HuH-7.5 (cell line): ENCODE measurements around the gene CSAD.
"Not testable (repeated sequence)": the region's sequence is repeated elsewhere in the genome, so short reads cannot be mapped to it uniquely, and the experiment has no call there.

Experiments
- DNase-seq: peaks from one replicate; pipeline ENCODE4 v3.0.0; 2011; ENCODE audit warnings: low spot score

CSAD gene

DNA sequence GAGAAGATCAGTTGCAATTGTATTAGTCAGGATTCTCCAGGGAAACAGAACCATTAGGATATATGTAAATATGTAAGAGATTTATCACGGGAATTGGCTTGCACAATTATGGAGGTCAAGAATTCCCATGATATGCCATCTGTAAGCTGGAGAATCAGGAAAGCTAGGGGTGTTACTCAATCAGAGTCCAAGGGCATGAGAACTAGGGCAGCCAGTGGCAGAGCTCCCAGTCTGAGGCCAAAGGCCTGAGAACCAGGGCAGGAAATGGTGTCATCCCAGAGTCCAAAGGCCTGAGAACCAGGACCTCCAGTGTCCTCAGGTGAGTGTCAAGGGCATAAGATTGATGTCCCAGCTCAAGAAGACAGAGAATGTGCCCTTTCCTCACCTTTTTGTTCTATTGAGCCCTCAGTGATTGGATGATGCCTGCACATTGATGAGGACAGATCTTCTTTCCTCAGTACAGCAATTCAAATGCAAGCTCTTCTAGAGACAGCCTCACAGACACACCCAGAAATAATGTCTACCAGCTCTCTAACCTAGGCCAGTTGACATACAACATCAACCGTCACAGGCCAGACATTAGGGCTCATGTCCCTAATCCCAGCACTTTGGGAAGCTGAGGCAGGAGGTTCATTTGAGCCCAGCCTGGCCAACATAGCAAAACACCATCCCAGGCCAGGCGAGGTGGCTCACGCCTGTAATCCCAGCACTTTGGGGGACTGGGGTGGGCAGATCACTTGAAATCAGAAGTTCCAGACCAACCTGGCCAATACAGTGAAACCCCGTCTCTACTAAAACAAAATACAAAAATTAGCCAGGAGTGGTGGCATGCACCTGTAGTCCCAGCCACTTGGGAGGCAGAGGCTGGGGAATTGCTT is 35.1 kb downstream of the CSAD start:
- DNase-seq: no peak

GRCh38 chr12:53143355-53143754 is 37.4 kb downstream of the CSAD start:
- no peak for DNase-seq

GRCh38 chr12:53133722-53134121 is 47.0 kb downstream of the CSAD start:
- no peak for DNase-seq

- DNase-seq: no peak
Measured at GRCh38 chr12:53131844-53132243, 48.9 kb downstream of the CSAD start.

- no peak for DNase-seq
Measured at GRCh38 chr12:53128780-53129569, 51.8 kb downstream of the CSAD start.

- DNase-seq: no peak
Measured at GRCh38 chr12:53127169-53127568, 53.6 kb downstream of the CSAD start.

GRCh38 chr12:53124352-53124723 is 56.4 kb downstream of the CSAD start:
- DNase-seq: no peak

DNA sequence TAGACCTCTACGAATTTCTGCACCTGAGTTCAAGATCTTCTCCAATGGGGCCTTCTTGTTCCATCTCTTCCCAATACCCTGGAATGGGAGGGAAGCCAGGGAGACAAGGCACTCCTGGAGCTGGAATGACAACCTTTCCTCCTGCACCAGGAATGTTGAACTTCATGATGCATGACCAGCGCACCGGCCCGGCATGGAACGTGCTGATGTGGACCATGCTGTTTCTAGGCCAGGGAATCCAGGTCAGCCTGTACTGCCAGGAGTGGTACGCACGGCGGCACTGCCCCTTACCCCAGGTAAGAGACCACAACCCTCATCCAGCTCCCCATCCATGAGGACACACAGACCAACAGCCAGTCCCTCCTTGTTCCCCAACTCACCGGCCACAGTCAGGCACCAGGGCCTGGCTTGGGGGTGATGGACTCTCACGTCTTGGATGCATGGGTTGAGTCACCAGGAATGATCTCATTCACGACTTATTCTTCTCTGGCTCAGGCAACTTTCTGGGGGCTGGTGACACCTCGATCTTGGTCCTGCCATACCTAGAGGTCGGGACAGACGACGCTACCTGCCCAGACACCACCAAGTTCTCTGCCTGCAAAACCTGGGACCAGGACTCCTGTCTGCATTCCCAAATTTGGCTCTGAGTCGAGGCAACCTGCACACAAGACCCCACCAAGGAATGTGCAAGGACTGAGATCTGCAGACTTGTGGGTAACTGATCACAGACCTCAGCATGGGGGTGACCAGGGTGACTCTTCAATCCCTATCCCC is 57.0 kb downstream of the CSAD start:
- DNase-seq: no peak

DNA sequence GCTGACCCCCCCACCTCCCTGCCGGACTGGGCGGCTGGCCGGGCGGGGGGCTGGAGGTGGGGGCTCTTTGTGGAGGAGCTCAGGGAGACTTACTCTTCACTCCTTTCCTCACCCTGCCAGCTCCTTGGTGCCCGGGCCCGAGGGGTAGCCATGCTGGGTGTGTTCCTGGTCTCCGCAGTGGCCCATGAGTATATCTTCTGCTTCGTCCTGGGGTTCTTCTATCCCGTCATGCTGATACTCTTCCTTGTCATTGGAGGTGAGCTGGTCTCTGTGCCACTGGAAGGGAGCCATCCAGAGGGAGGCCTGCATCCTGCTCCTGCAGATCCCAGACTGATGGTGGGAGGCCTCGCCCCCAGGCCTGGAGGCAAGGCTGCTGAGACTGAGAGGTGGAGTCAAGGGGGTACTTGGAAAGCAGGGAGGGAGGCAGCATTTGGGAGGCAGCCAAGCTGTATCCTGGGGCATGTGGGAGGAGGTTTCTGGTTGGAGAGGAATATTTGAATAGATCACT is 57.7 kb downstream of the CSAD start:
- no peak for DNase-seq

DNA sequence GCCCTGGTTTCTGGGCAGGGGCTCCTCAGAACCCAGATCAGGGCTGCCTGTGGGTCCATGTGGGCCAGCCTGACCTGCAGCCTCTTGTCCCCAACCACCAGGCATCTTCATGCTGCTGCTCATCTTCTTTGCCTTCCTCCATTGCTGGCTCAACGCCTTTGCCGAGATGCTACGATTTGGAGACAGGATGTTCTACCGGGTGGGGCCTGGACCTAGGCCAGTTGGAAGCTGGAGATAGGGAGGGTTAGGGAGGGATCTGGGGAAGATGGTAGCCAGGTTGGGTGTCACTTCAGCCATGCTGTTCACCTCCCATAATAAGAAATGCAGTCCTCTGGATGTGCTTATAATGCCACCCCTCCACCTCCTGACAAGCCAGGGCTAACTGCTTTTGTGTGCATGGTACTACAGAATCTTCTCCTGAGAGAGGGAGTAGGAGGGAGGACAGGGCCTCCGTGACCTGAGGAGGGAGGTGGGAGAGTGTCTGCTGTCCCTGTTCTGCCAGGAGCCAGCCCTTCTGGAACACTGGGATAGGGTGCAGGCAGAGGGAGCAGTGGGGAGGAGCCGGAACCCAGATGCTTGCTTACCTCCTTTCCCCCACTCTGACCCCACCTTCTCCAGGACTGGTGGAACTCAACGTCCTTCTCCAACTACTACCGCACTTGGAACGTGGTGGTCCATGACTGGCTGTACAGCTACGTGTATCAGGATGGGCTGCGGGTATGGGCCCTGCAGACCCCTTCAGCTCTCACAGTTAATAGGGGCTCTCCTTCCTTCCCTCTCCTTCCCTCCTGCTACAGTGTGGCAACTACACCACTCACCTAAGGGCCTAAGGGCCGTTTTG is 59.8 kb downstream of the CSAD start:
- DNase-seq: no peak

- no peak for DNase-seq
Measured at GRCh38 chr12:53118751-53119300, 61.9 kb downstream of the CSAD start.

DNA sequence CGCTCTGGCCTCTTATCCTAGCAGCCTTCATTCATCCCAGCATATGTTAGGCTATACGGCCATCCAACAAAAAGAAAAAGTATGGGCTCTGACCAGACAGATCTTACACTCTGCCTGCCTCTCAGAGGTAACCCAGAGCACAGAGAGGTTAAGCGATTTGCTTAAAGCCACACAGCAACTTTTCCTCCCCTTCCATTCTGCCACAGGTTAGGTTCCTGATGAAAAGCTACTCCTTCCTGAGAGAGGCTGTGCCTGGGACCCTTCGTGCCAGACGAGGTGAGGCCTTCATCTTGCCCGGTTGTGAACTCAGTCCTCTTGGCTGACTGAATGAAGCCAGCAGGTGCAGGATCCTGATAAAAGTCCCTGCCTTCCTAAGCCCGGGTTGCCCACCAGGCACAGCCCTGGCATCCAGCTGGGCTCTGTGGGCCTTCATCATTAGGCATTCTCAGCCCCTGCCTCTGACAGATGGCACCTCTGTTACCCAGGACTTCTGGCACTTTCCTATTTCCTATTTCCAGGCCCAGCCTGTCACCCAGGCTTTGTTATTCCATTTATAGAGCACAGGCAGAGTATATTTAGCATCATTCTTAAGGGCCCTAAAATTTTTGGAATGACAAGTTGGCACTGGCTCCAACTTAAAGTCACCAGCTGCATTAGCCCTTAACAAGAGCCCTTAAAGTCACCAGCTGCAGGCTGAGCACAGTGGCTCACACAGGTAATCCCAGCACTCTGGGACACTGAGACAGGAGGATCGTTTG is 64.7 kb downstream of the CSAD start:
- no peak for DNase-seq

DNA sequence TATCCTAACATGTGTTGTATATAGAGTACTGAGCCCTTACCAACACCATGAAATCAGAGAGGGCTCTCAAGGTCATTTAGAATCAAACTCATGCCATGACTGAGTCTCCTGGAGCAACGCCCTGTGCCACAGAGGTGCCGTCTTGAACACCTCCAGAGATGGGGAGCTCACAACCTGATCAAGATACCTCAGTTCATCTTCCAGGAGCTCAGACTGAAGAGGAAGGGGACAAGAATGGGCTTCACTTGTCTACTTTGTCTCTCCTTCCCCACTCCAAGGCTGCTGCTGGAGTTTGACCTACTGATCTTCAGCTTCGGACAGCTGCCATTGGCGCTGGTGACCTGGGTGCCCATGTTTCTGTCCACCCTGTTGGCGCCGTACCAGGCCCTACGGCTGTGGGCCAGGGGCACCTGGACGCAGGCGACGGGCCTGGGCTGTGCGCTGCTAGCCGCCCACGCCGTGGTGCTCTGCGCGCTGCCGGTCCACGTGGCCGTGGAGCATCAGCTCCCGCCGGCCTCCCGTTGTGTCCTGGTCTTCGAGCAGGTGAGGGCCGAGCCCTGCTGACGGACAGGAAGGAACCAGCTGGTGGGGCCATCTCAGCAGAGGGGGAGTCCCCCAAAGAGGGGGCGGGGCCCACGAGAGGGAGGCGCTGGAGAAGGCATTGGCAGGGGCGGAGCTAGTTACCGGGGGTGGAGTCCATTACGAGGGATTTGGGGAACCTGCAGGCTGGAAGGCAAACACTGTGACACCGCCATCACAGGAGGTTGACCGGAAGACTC is 65.4 kb downstream of the CSAD start:
- no peak for DNase-seq

- no peak for DNase-seq
Measured at GRCh38 chr12:53113951-53114350, 66.8 kb downstream of the CSAD start.

DNA sequence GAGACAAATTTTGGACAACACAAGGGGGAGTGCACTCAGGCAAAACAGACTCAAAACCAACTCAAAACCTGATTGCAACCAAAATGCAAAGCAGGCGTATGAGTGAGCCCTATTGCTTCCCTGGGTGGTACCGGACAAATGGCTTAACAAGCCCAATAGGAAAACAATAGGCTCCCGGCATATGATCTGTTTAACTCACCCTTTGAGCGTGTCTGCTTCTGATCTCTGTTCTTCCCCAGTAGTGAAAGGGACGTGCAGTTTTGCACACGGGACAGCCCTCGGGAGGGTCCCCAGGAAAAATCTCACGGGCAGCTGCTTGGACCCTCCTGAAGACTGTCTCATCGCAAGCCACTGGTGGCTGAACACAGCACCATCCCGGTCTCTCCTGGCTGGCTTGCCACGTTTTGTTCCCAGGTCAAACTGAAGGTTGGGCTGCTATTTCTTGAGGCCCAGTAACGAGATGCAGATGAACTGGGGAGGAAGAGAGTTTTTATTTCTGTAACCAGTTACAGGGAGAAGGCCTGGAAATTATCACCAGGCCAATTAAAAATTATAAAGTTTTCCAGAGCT is 67.5 kb downstream of the CSAD start:
- no peak for DNase-seq

- not testable (repeated sequence) for DNase-seq
Measured at GRCh38 chr12:53112431-53112830, 68.3 kb downstream of the CSAD start.
